ENCODE results near the gene DIP2C. TPM values are rescaled to one million over a fixed set of nuclear protein-coding genes. Genes with fewer than 3 reads are reported as not detected.

Gene DIP2C
- total RNA-seq, 2 donors from 2014 or later: 9.6 to 11.9 TPM

DNA sequence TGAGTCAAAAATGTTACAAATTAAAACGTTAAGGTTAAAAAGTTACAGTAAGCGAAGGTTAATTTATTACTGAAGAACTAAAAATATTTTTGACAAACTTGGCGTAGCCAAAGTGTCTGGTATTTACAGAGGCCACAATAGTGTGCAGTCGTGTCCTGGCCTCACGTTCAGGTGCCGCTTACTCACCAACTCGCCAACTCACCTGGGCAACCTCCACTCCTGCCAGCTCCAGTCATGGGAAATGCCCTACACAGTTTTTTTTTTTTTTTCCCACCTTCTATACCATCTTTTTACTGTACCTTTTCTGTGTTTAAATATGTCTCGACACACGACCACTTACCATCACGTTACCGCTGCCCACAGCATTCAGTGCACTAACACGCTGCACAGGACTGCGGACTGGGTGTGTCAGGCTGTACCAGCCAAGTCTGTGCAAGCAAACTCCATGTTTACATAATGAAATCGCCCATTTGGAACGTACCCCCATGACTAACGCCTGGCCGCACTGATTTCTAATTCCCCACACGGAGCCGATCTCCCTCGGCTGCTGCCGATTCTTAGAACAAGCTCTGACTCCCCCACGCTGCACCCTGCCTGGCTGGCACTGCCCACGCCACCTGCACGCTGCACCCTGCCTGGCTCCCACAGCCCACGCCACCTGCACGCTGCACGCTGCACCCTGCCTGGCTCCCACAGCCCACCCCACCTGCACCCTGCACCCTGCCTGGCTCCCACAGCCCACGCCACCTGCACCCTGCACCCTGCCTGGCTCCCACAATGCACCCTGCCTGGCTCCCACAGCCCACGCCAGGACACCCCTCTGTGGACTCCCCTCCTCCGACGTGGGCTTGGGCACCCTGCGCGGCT is 351.1 kb downstream of the DIP2C start:
- WGBS, 2 donors: 77 to 82% methylated on average over 32 to 33 of the region's 33 CpGs
- Histone ChIP-seq H3K27ac (peak overlapping the region in 2 of 4 donors; percentile 24 to 27), H3K9me3 (no peaks in the 10 kb centered on the region), H3K27me3 (no peaks in the 10 kb centered on the region), H3K4me3 (no peak overlapping the region), H3K36me3 (replicated peaks in 1 of 2; ENCODE audit: insufficient read depth in 1 of 2, low read depth in 2 of 2) (peaks cover 0 to 2% of the 10 kb centered on the region in 2 donors), H3K4me1 (no peaks in the 10 kb centered on the region)
- no peak for ATAC-seq
- intact Hi-C loops (cut with DNase I): no loop called here
- TF ChIP-seq, protein P1, sequence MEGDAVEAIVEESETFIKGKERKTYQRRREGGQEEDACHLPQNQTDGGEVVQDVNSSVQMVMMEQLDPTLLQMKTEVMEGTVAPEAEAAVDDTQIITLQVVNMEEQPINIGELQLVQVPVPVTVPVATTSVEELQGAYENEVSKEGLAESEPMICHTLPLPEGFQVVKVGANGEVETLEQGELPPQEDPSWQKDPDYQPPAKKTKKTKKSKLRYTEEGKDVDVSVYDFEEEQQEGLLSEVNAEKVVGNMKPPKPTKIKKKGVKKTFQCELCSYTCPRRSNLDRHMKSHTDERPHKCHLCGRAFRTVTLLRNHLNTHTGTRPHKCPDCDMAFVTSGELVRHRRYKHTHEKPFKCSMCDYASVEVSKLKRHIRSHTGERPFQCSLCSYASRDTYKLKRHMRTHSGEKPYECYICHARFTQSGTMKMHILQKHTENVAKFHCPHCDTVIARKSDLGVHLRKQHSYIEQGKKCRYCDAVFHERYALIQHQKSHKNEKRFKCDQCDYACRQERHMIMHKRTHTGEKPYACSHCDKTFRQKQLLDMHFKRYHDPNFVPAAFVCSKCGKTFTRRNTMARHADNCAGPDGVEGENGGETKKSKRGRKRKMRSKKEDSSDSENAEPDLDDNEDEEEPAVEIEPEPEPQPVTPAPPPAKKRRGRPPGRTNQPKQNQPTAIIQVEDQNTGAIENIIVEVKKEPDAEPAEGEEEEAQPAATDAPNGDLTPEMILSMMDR (IDR thresholded peaks at IDR 0.05): no peak
- TF ChIP-seq POLR2A (IDR thresholded peaks at IDR 0.05): no peak
- DNase-seq: peak in 2 of 4 donors; percentile 23 to 44

DNA sequence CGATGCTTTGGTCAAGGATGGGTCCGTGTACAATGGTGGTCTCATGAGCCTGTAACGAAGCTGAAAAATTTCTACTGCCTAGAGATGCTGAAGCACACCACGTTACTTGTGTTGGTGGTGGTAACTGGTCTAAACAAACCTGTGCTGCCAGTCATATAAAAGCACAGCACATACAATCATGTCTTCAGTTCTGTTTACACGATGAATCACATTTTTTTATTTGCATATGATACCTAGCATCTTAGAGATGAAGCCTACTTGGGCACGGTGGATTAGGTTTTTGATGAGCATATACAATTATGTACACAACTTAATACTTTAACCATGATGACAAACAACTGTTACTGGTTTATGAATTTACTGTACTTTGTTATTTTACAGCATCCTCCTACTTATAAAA is 353.2 kb downstream of the DIP2C start:
- no peak for TF ChIP-seq POLR2A (IDR thresholded peaks at IDR 0.05)
- TF ChIP-seq, protein P1 (IDR thresholded peaks at IDR 0.05): no peak
- intact Hi-C loops (cut with DNase I): no loop called here
- no peak for DNase-seq
- Histone ChIP-seq H3K9me3 (no peaks in the 10 kb centered on the region), H3K27me3 (no peaks in the 10 kb centered on the region), H3K4me1 (no peaks in the 10 kb centered on the region), H3K36me3 (replicated peaks in 1 of 2; ENCODE audit: insufficient read depth in 1 of 2, low read depth in 2 of 2) (peaks cover 0 to 2% of the 10 kb centered on the region in 2 donors), H3K27ac (no peak overlapping the region), H3K4me3 (no peak overlapping the region)
- ATAC-seq: no peak
- 84 to 85% methylated on average over 6 of the region's 6 CpGs for WGBS, 2 donors

- no peak overlapping the region for H3K4me3 ChIP-seq
- no peak for ATAC-seq
- no peaks in the 10 kb centered on the region for H3K36me3 ChIP-seq (replicated peaks in 1 of 2; ENCODE audit: insufficient read depth in 1 of 2, low read depth in 2 of 2)
- no peaks in the 10 kb centered on the region for H3K27me3 ChIP-seq
- no peak overlapping the region for H3K27ac ChIP-seq
- no peaks in the 10 kb centered on the region for H3K9me3 ChIP-seq
- intact Hi-C loops (cut with DNase I): no loop called here
- TF ChIP-seq, protein P1 (IDR thresholded peaks at IDR 0.05): no peak
- no peak for TF ChIP-seq POLR2A (IDR thresholded peaks at IDR 0.05)
- WGBS, 2 donors: 91 to 94% methylated on average over 14 of the region's 14 CpGs
- no peaks in the 10 kb centered on the region for H3K4me1 ChIP-seq
- DNase-seq: no peak
These were observed 354.2 kb downstream of the DIP2C start for GRCh38 chr10:335151-335800.

GRCh38 chr10:331186-331585 is 358.3 kb downstream of the DIP2C start:
- Histone ChIP-seq H3K4me1 (peaks cover 8% of the 10 kb centered on the region), H3K4me3 (no peak overlapping the region), H3K9me3 (no peaks in the 10 kb centered on the region), H3K27me3 (no peaks in the 10 kb centered on the region), H3K27ac (no peak overlapping the region), H3K36me3 (replicated peaks in 1 of 2; ENCODE audit: insufficient read depth in 1 of 2, low read depth in 2 of 2) (peaks cover 0 to 5% of the 10 kb centered on the region in 2 donors)
- intact Hi-C loops (cut with DNase I): no loop called here
- 89 to 97% methylated on average over 3 of the region's 3 CpGs for WGBS, 2 donors
- no peak for DNase-seq
- ATAC-seq: no peak
- TF ChIP-seq, protein P1 (IDR thresholded peaks at IDR 0.05): no peak
- no peak for TF ChIP-seq POLR2A (IDR thresholded peaks at IDR 0.05)
